ENCODE data around the gene COL21A1.

- TF ChIP-seq POLR2AphosphoS5 (IDR thresholded peaks at IDR 0.05; ENCODE audit: low read depth, low read length) (no peak), POLR2A (IDR thresholded peaks at IDR 0.05; ENCODE audit: low read depth, low read length) (no peak)
These were observed at the start of gene COL21A1 for GRCh38 chr6:56246881-56247653.

Data from GM12892 (cell line).